MCF 10A (cell line): ENCODE measurements around the gene KCNA10. TPM values are rescaled to one million over a fixed set of nuclear protein-coding genes. Genes with fewer than 3 reads are reported as not detected.

ENCODE experiments used
- Bru-seq: library from RNA; stranded (reverse); fragments of 400-500 nt; gene quantifications from one replicate; lab custom pipeline; 2021; lab: Mats Ljungman, UMichigan
- BruChase-seq, 2 experiments: library from RNA; stranded (reverse); fragments of 400-500 nt; gene quantifications; one replicate each; lab custom pipeline; 2021; lab: Mats Ljungman, UMichigan
- BruUV-seq: library from RNA; stranded (reverse); fragments of 400-500 nt; replicated peaks from 2 replicates; lab custom pipeline; 2021; lab: Mats Ljungman, UMichigan
- CTCF ChIA-PET: fragments of 300-600 bp; sonication (Branson Sonifier 250); formaldehyde crosslinking; extraction: SDS; loops from one replicate; lab custom pipeline; 2021; ENCODE audit warnings: antibody characterized with exemption, inconsistent platforms; lab: Yijun Ruan, JAX
- POLR2A ChIA-PET: fragments of 300-600, 350-650 bp; sonication (Branson Sonifier 250); formaldehyde crosslinking; extraction: SDS; loops from one replicate; lab custom pipeline; 2020; ENCODE audit warnings: antibody characterized with exemption, inconsistent platforms; lab: Yijun Ruan, JAX
- DNase-seq: peaks from one replicate; pipeline ENCODE4 v3.0.0-alpha.2; 2018; ENCODE audit not compliant: unreplicated experiment
- H3K27ac Mint-ChIP-seq: one replicate; pipeline ENCODE4 v1.8.0; 2022; ENCODE audit warnings: mild to moderate bottlenecking, low read depth, mixed read lengths; ENCODE audit not compliant: unreplicated experiment
- H3K27me3 Mint-ChIP-seq: one replicate; pipeline ENCODE4 v1.8.0; 2022; ENCODE audit warnings: mixed read lengths; ENCODE audit not compliant: insufficient read depth, unreplicated experiment
- H3K36me3 Mint-ChIP-seq: one replicate; pipeline ENCODE4 v1.8.0; 2022; ENCODE audit warnings: mild to moderate bottlenecking, moderate library complexity, mixed read lengths; ENCODE audit not compliant: insufficient read depth, unreplicated experiment
- H3K4me1 Mint-ChIP-seq: one replicate; pipeline ENCODE4 v1.8.0; 2022; ENCODE audit warnings: mixed read lengths; ENCODE audit not compliant: insufficient read depth, unreplicated experiment
- H3K4me3 Mint-ChIP-seq: one replicate; pipeline ENCODE4 v1.8.0; 2022; ENCODE audit warnings: mild to moderate bottlenecking, moderate library complexity, mixed read lengths; ENCODE audit not compliant: unreplicated experiment
- H3K9me3 Mint-ChIP-seq: one replicate; pipeline ENCODE4 v1.8.0; 2022; ENCODE audit warnings: mixed read lengths; ENCODE audit not compliant: unreplicated experiment
- intact Hi-C: fragments of 100-400 bp; cut with micrococcal nuclease; formaldehyde crosslinking; loops from 2 replicates; pipeline ENCODE4 v1.14.1; 2022
- long read RNA-seq: library from polyadenylated mRNA; stranded (forward); transcript quantifications from one replicate; pipeline ENCODE4 v2.0.0, GENCODE V29; 2022
- total RNA-seq: library from RNA; stranded (reverse); gene quantifications from 2 replicates; pipeline ENCODE4 v1.2.3, GENCODE V29; 2022
- TF ChIP-seq, protein P1 (sequence below): fragments of 200-600 bp; IDR thresholded peaks from one replicate; pipeline ENCODE4 v1.8.0; 2022; ENCODE audit warnings: antibody characterized with exemption, mild to moderate bottlenecking; ENCODE audit not compliant: unreplicated experiment

KCNA10 gene
- total RNA-seq: not detected in 2 replicates
- not detected for Bru-seq, nascent RNA
- not detected for BruChase-seq, experiment 1, labeled RNA remaining after a 6-hour chase
- BruChase-seq, experiment 2, labeled RNA remaining after a 2-hour chase: not detected
- long read RNA-seq: 0 reads

- ChIA-PET CTCF (interaction anchor here (0.6 to 5.8 kb wide), 3 partner anchors 23 to 252 kb away, joined by 3 to 30 read pairs (median 3); no protein-coding TSS in a partner anchor), POLR2A (no interaction called here)
- Mint-ChIP-seq H3K36me3 (no peaks in the 10 kb centered on the region), H3K27me3 (peaks cover 50% of the 10 kb centered on the region), H3K27ac (no peak within 1 kb of the TSS), H3K4me3 (no peak within 1 kb of the TSS), H3K4me1 (peaks cover 2% of the 10 kb centered on the region), H3K9me3 (peaks cover 9% of the 10 kb centered on the region)
- no TSS peak for BruUV-seq
- intact Hi-C loops: no loop called here
- DNase-seq: no peak
- TF ChIP-seq, protein P1, sequence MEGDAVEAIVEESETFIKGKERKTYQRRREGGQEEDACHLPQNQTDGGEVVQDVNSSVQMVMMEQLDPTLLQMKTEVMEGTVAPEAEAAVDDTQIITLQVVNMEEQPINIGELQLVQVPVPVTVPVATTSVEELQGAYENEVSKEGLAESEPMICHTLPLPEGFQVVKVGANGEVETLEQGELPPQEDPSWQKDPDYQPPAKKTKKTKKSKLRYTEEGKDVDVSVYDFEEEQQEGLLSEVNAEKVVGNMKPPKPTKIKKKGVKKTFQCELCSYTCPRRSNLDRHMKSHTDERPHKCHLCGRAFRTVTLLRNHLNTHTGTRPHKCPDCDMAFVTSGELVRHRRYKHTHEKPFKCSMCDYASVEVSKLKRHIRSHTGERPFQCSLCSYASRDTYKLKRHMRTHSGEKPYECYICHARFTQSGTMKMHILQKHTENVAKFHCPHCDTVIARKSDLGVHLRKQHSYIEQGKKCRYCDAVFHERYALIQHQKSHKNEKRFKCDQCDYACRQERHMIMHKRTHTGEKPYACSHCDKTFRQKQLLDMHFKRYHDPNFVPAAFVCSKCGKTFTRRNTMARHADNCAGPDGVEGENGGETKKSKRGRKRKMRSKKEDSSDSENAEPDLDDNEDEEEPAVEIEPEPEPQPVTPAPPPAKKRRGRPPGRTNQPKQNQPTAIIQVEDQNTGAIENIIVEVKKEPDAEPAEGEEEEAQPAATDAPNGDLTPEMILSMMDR: no peak
Measured at GRCh38 chr1:110519125-110519810, at the start of gene KCNA10. TSS of gene KCNA10 (minus strand) at chr1:110519175. CDS start at chr1:110518787, 388 bp downstream.

- POLR2A ChIA-PET: no interaction called here
- Mint-ChIP-seq H3K4me3 (no peak overlapping the region), H3K27me3 (peaks cover 66% of the 10 kb centered on the region), H3K36me3 (no peaks in the 10 kb centered on the region), H3K27ac (no peak overlapping the region), H3K9me3 (no peaks in the 10 kb centered on the region), H3K4me1 (no peaks in the 10 kb centered on the region)
- CTCF ChIA-PET: no interaction called here
- DNase-seq: no peak
- TF ChIP-seq, protein P1: no peak
- intact Hi-C loops: no loop called here
- BruUV-seq: no TSS peak
Measured at GRCh38 chr1:110566836-110567235, 47.9 kb upstream of the KCNA10 start.

DNA sequence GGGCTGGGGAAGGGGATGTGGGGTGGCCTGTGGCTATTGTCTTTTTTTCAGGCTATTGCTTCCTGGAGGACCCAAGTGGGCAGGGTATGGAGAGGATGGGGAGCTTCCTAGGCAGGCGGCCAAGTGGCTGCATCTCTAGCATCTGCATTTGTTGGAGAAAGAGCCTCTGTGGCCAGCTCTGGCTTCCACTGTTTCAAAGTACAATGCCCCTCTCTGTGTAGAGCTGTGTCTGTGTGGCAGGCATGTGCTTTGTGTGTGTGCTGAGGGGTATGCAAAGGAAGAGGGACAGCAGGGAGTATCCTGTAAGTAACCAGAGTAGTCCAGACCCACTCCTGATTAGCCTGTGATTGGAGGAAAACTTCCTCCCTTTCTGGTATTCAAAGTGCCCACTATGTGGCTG is 46.6 kb upstream of the KCNA10 start:
- H3K4me3 Mint-ChIP-seq: no peak overlapping the region
- BruUV-seq: no TSS peak
- H3K27ac Mint-ChIP-seq: no peak overlapping the region
- no peaks in the 10 kb centered on the region for H3K9me3 Mint-ChIP-seq
- POLR2A ChIA-PET: no interaction called here
- TF ChIP-seq, protein P1: no peak
- H3K27me3 Mint-ChIP-seq: peaks cover 66% of the 10 kb centered on the region
- CTCF ChIA-PET: no interaction called here
- no peak for DNase-seq
- no peaks in the 10 kb centered on the region for H3K36me3 Mint-ChIP-seq
- no peaks in the 10 kb centered on the region for H3K4me1 Mint-ChIP-seq
- intact Hi-C loops: no loop called here

DNA sequence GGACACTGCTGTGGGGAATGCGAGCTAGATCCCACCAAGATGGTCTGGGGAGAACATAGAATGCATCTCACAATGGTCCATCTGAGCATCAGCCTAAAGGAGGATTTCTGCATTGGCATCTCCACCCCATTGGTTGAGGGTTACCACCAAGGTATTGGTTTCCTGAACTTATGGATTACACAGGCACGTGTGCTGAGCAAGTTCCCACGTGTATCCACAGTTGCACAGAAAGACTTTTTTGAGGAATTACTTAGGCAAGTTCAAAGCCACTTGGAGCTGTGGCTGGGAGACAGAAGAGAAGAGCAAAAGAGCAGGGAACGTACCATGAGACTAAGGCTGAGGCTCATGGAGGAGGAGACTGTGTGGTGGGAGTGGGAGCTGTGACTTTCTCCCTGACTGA is 44.1 kb upstream of the KCNA10 start:
- no peaks in the 10 kb centered on the region for H3K9me3 Mint-ChIP-seq
- no peaks in the 10 kb centered on the region for H3K4me1 Mint-ChIP-seq
- TF ChIP-seq, protein P1: no peak
- ChIA-PET CTCF (interaction anchor here (0.7 to 1.6 kb wide), 3 partner anchors 28 to 171 kb away, joined by 3 to 4 read pairs (median 3); no protein-coding TSS in a partner anchor), POLR2A (no interaction called here)
- no TSS peak for BruUV-seq
- H3K27me3 Mint-ChIP-seq: peaks cover 69% of the 10 kb centered on the region
- H3K36me3 Mint-ChIP-seq: no peaks in the 10 kb centered on the region
- H3K27ac Mint-ChIP-seq: no peak overlapping the region
- H3K4me3 Mint-ChIP-seq: no peak overlapping the region
- DNase-seq: no peak
- intact Hi-C loops: no loop called here
